ENCODE data around the gene NKTR. TPM values are rescaled to one million over a fixed set of nuclear protein-coding genes. Genes with fewer than 3 reads are reported as not detected.
"Not testable (repeated sequence)": the region's sequence is repeated elsewhere in the genome, so short reads cannot be mapped to it uniquely, and the experiment has no call there.

NKTR gene
- total RNA-seq, 1 donor from 2014 or later: 70.3 TPM

- no peaks in the 10 kb centered on the region for H3K9me3 Mint-ChIP-seq (ENCODE audit: unreplicated experiment)
- H3K27me3 Mint-ChIP-seq (ENCODE audit: low read depth, unreplicated experiment): no peaks in the 10 kb centered on the region
- H3K27ac Mint-ChIP-seq (ENCODE audit: unreplicated experiment): no peak overlapping the region
- Histone ChIP-seq H4K20me1 (ENCODE audit: insufficient read depth, low read length) (peaks cover 8% of the 10 kb centered on the region), H3K4me3 (ENCODE audit: insufficient read depth, low read depth, low read length) (no peak overlapping the region), H3K79me2 (ENCODE audit: insufficient read depth, low read length) (no peaks in the 10 kb centered on the region), H3K9ac (ENCODE audit: low read length) (no peak overlapping the region), H3K27me3 (ENCODE audit: insufficient read depth, low read length) (no peaks in the 10 kb centered on the region), H3K36me3 (ENCODE audit: insufficient read depth, low read length) (peaks cover 53% of the 10 kb centered on the region), H2AFZ (ENCODE audit: low read depth, low read length) (no peak overlapping the region), H3K4me1 (ENCODE audit: insufficient read depth, low read length) (no peaks in the 10 kb centered on the region), H3K27ac (ENCODE audit: low read depth, low read length) (no peak overlapping the region), H3K9me3 (ENCODE audit: insufficient read depth, low read depth, low read length) (no peaks in the 10 kb centered on the region), H3K4me2 (ENCODE audit: low read length) (no peak overlapping the region)
- H3K36me3 Mint-ChIP-seq (ENCODE audit: low read depth, unreplicated experiment): peaks cover 15% of the 10 kb centered on the region
- DNase-seq (ENCODE audit: low read depth): no peak
- no peak overlapping the region for H3K4me3 Mint-ChIP-seq (ENCODE audit: unreplicated experiment)
- FAIRE-seq: no peak
- no peak for TF ChIP-seq EZH2 (IDR thresholded peaks at IDR 0.05; ENCODE audit: insufficient read depth, low read length)
- TF ChIP-seq CTCF (IDR thresholded peaks at IDR 0.05; ENCODE audit: insufficient read depth, low read depth, low read length): no peak
- H3K4me1 Mint-ChIP-seq (ENCODE audit: low read depth, unreplicated experiment): no peaks in the 10 kb centered on the region
Observed at GRCh38 chr3:42556089-42556632, 44.3 kb upstream of the NKTR start.

- not testable (repeated sequence) for H3K4me3 Mint-ChIP-seq (ENCODE audit: unreplicated experiment); H3K4me1 ChIP-seq (ENCODE audit: insufficient read depth, low read length); H4K20me1 ChIP-seq (ENCODE audit: insufficient read depth, low read length); H3K4me2 ChIP-seq (ENCODE audit: low read length); DNase-seq (ENCODE audit: low read depth); H3K27ac ChIP-seq (ENCODE audit: low read depth, low read length); H3K79me2 ChIP-seq (ENCODE audit: insufficient read depth, low read length); H3K4me3 ChIP-seq (ENCODE audit: insufficient read depth, low read depth, low read length); H3K9ac ChIP-seq (ENCODE audit: low read length); H3K27me3 ChIP-seq (ENCODE audit: insufficient read depth, low read length); H3K27me3 Mint-ChIP-seq (ENCODE audit: low read depth, unreplicated experiment); FAIRE-seq; H3K27ac Mint-ChIP-seq (ENCODE audit: unreplicated experiment); H3K9me3 ChIP-seq (ENCODE audit: insufficient read depth, low read depth, low read length); H3K9me3 Mint-ChIP-seq (ENCODE audit: unreplicated experiment); H2AFZ ChIP-seq (ENCODE audit: low read depth, low read length); H3K4me1 Mint-ChIP-seq (ENCODE audit: low read depth, unreplicated experiment)
- H3K36me3 Mint-ChIP-seq (ENCODE audit: low read depth, unreplicated experiment): peaks cover 15% of the 10 kb centered on the region
- H3K36me3 ChIP-seq (ENCODE audit: insufficient read depth, low read length): peaks cover 52% of the 10 kb centered on the region
Observed at GRCh38 chr3:42556817-42557216, 43.7 kb upstream of the NKTR start.

GRCh38 chr3:42557854-42558253, 42.6 kb upstream of the NKTR start:
- no peak for DNase-seq (ENCODE audit: low read depth)
- Mint-ChIP-seq H3K27me3 (ENCODE audit: low read depth, unreplicated experiment) (no peaks in the 10 kb centered on the region), H3K9me3 (ENCODE audit: unreplicated experiment) (no peaks in the 10 kb centered on the region), H3K4me3 (ENCODE audit: unreplicated experiment) (no peak overlapping the region), H3K36me3 (ENCODE audit: low read depth, unreplicated experiment) (peaks cover 12% of the 10 kb centered on the region), H3K27ac (ENCODE audit: unreplicated experiment) (no peak overlapping the region), H3K4me1 (ENCODE audit: low read depth, unreplicated experiment) (no peaks in the 10 kb centered on the region)
- H3K79me2 ChIP-seq (ENCODE audit: insufficient read depth, low read length): no peaks in the 10 kb centered on the region
- H3K4me3 ChIP-seq (ENCODE audit: insufficient read depth, low read depth, low read length): no peak overlapping the region
- no peak overlapping the region for H3K9ac ChIP-seq (ENCODE audit: low read length)
- no peaks in the 10 kb centered on the region for H3K9me3 ChIP-seq (ENCODE audit: insufficient read depth, low read depth, low read length)
- no peak overlapping the region for H2AFZ ChIP-seq (ENCODE audit: low read depth, low read length)
- H3K27ac ChIP-seq (ENCODE audit: low read depth, low read length): no peak overlapping the region
- peaks cover 15% of the 10 kb centered on the region for H4K20me1 ChIP-seq (ENCODE audit: insufficient read depth, low read length)
- H3K4me2 ChIP-seq (ENCODE audit: low read length): no peak overlapping the region
- peaks cover 51% of the 10 kb centered on the region for H3K36me3 ChIP-seq (ENCODE audit: insufficient read depth, low read length)
- no peak for FAIRE-seq
- no peaks in the 10 kb centered on the region for H3K27me3 ChIP-seq (ENCODE audit: insufficient read depth, low read length)
- no peak for TF ChIP-seq CTCF (IDR thresholded peaks at IDR 0.05; ENCODE audit: insufficient read depth, low read depth, low read length)
- no peak for TF ChIP-seq EZH2 (IDR thresholded peaks at IDR 0.05; ENCODE audit: insufficient read depth, low read length)
- H3K4me1 ChIP-seq (ENCODE audit: insufficient read depth, low read length): no peaks in the 10 kb centered on the region
